Heart left ventricle (tissue), 13 donors: ENCODE results near the gene CHRNA7.

Source experiments
- POLR2A ChIP-seq, 2 donors: fragments of 450-650 bp; IDR thresholded peaks; one replicate each; pipeline ENCODE4 v1.6.1; 2017; ENCODE audit warnings: antibody characterized with exemption in 2 of 2, mild to moderate bottlenecking in 2 of 2, moderate library complexity in 2 of 2
- TF ChIP-seq, protein P1 (sequence below), 12 donors: fragments of 200-600 bp; sonication (generic) in 4 of 12; IDR thresholded peaks; one replicate each; pipeline versions ENCODE4 v1.5.0 to v1.8.0; 2018 to 2022; ENCODE audit warnings: antibody characterized with exemption in 12 of 12, mild to moderate bottlenecking in 5 of 12
- donor health status: ischemic (EF 13 %, LVEDD 7.1; RV severe dilation, severe dysfunction).
- donor health status: DM: no; HTN: yes; CAD: no.
- donor health status: DM: no; HTN: no; CAD: no.
- donor health status: ischemic (EF 25% LVEDD 6.9; RV normal size, moderate dysfunction).
- donor health status: ischemic (EF 25% LVEDD 5.7; RV mildly dilated, moderate dysfunction).
- donor health status: ischemic (EF 35%, LVEDD 5.7; RV mildly dilated, moderate dysfunction).
- donor health status: nonischemic (EF 11% LVEDD 7.7; RV severe dilation, severe dysfunction).
- donor health status: DM: yes; HTN: yes; CAD: no.
- donor health status: PGD.
- donor health status: ischemic (EF 29% LVEDD 5.4; RV normal size, mild dysfunction).
- donor health status: nonischemic (EF 23%, LVEDD 6.1; RV moderate dilation, normal function).

DNA sequence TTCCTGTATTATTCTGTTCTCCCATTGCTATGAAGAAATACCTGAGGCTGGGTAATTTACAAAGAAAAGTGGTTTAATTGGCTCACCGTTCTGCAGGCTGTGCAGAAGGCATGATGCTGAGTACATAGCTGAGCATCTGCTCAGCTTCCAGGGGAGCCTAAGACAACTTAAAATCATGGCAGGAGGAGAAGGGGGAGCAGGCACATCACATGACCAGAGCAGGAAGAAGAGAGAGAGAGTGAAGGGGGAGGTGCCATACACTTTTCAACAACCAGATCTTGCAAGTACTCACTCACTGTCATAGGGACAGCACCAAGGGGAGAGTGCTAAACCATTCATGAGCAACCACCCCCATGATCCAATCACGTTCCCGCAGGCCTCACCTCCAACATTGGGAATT lies 188.4 kb downstream of the CHRNA7 start:
- TF ChIP-seq, protein P1, sequence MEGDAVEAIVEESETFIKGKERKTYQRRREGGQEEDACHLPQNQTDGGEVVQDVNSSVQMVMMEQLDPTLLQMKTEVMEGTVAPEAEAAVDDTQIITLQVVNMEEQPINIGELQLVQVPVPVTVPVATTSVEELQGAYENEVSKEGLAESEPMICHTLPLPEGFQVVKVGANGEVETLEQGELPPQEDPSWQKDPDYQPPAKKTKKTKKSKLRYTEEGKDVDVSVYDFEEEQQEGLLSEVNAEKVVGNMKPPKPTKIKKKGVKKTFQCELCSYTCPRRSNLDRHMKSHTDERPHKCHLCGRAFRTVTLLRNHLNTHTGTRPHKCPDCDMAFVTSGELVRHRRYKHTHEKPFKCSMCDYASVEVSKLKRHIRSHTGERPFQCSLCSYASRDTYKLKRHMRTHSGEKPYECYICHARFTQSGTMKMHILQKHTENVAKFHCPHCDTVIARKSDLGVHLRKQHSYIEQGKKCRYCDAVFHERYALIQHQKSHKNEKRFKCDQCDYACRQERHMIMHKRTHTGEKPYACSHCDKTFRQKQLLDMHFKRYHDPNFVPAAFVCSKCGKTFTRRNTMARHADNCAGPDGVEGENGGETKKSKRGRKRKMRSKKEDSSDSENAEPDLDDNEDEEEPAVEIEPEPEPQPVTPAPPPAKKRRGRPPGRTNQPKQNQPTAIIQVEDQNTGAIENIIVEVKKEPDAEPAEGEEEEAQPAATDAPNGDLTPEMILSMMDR (IDR thresholded peaks at IDR 0.05), result no peak
- no peak for TF ChIP-seq POLR2A (IDR thresholded peaks at IDR 0.05)
